Tibial nerve (tissue), 4 donors: ENCODE data around the gene CLCA2. TPM values are rescaled to one million over a fixed set of nuclear protein-coding genes. Genes with fewer than 3 reads are reported as not detected.

Source experiments
- DNase-seq, 2 donors: peaks; one replicate each; pipeline ENCODE4 v3.0.0-alpha.2; 2019; ENCODE audit warnings: low spot score in 2 of 2
- H3K27ac ChIP-seq, 4 donors: fragments of 200-600 bp; sonication (generic) in 3 of 4; one replicate each; pipeline ENCODE4 v1.5.1; 2017 to 2019; ENCODE audit warnings: mild to moderate bottlenecking in 1 of 4
- H3K27me3 ChIP-seq, 2 donors: fragments of 200-600 bp; sonication (generic) in 1 of 2; one replicate each; pipeline versions ENCODE4 v1.5.1 to v1.6.0; 2017 to 2019
- H3K36me3 ChIP-seq, 3 donors: fragments of 200-600 bp; sonication (generic); one replicate each; pipeline ENCODE4 v1.5.1; 2018 to 2019
- H3K4me1 ChIP-seq, 4 donors: fragments of 200-600 bp; sonication (generic) in 3 of 4; one replicate each; pipeline ENCODE4 v1.5.1; 2017 to 2019
- H3K4me3 ChIP-seq, 4 donors: fragments of 200-600 bp; sonication (generic) in 3 of 4; one replicate each; pipeline ENCODE4 v1.5.1; 2017 to 2019; ENCODE audit warnings: mild to moderate bottlenecking in 1 of 4, moderate library complexity in 1 of 4
- H3K9me3 ChIP-seq, 4 donors: fragments of 200-600 bp; sonication (generic) in 3 of 4; one replicate each; pipeline ENCODE4 v1.5.1; 2017 to 2019
- EP300 ChIP-seq, 2 donors: sonication (generic); formaldehyde crosslinking; IDR thresholded peaks; one replicate each; pipeline ENCODE4 v1.6.1; 2017; ENCODE audit warnings: antibody characterized with exemption in 2 of 2, mild to moderate bottlenecking in 1 of 2
- POLR2A ChIP-seq, 2 donors: fragments of 450-650 bp; IDR thresholded peaks; one replicate each; pipeline ENCODE4 v1.6.1; 2017; ENCODE audit warnings: antibody characterized with exemption in 2 of 2, mild to moderate bottlenecking in 2 of 2, moderate library complexity in 2 of 2
- WGBS, 2 donors: methylation state at CpG; one replicate each; pipeline ENCODE4 v1.1.5; 2018; 5-methylcytosine and 5-hydroxymethylcytosine counted together
- total RNA-seq, 4 donors: library from RNA; depleted of rRNA; stranded (reverse); fragments of >200 nt; gene quantifications; one replicate each; pipeline ENCODE4 v1.1.0, GENCODE V29; 2016
- TF ChIP-seq, protein P1 (sequence below), 5 experiments: fragments of 200-600 bp in 3 of 5; fragments of 450-650 bp in 2 of 5; sonication (generic) in 3 of 5; IDR thresholded peaks; one replicate each; pipeline ENCODE4 v1.5.1; 2016 to 2019; ENCODE audit warnings: antibody characterized with exemption in 5 of 5, mild to moderate bottlenecking in 3 of 5, moderate library complexity in 2 of 5

CLCA2 gene
- total RNA-seq, 4 donors from 2014 or later = not detected

DNA sequence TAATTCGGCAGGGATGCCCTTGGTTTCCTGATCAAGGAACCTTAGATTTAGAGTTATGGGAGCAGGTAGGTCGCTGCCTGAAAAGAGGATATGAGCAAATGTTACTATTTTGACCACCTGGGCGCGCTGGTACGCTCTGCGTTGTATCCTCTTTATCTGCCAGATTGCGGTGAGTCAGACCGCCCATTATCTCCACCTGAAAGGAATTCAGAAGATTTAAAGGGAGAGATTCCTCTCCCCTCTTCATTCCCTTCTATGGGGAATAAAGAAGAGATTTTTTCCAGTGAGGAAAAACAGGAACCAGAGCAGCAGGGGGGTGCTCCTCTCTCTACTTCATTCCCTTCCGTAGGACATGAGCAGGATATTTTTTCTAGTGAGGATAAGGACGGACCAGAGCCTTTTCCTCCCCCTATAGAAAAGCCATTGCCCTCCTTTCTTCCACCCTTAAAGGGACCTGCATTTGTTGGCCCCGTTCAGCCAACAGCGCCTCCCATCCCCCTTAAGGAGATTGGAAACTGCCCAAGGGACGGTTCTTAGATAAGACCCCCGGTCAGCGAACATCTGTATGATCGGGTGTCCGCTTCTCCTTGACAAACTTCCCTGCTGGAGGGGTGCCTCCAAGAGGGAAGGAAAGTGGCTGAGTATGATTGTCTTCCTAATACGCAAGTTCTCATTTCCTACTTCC is 78.9 kb downstream of the CLCA2 start:
- Histone ChIP-seq H3K9me3 (no peaks in the 10 kb centered on the region), H3K27me3 (no peaks in the 10 kb centered on the region), H3K4me3 (peak overlapping the region in 2 of 4 donors; percentile 21 to 36), H3K27ac (peak overlapping the region in 1 of 4 donors; percentile 34), H3K36me3 (no peaks in the 10 kb centered on the region), H3K4me1 (no peaks in the 10 kb centered on the region)
- DNase-seq = no peak
- TF ChIP-seq EP300 (IDR thresholded peaks at IDR 0.05) (no peak), POLR2A (IDR thresholded peaks at IDR 0.05) (no peak)
- TF ChIP-seq, protein P1, sequence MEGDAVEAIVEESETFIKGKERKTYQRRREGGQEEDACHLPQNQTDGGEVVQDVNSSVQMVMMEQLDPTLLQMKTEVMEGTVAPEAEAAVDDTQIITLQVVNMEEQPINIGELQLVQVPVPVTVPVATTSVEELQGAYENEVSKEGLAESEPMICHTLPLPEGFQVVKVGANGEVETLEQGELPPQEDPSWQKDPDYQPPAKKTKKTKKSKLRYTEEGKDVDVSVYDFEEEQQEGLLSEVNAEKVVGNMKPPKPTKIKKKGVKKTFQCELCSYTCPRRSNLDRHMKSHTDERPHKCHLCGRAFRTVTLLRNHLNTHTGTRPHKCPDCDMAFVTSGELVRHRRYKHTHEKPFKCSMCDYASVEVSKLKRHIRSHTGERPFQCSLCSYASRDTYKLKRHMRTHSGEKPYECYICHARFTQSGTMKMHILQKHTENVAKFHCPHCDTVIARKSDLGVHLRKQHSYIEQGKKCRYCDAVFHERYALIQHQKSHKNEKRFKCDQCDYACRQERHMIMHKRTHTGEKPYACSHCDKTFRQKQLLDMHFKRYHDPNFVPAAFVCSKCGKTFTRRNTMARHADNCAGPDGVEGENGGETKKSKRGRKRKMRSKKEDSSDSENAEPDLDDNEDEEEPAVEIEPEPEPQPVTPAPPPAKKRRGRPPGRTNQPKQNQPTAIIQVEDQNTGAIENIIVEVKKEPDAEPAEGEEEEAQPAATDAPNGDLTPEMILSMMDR (IDR thresholded peaks at IDR 0.05) = no peak
- 64 to 72% methylated on average over 18 of the region's 18 CpGs for WGBS, 2 donors

DNA sequence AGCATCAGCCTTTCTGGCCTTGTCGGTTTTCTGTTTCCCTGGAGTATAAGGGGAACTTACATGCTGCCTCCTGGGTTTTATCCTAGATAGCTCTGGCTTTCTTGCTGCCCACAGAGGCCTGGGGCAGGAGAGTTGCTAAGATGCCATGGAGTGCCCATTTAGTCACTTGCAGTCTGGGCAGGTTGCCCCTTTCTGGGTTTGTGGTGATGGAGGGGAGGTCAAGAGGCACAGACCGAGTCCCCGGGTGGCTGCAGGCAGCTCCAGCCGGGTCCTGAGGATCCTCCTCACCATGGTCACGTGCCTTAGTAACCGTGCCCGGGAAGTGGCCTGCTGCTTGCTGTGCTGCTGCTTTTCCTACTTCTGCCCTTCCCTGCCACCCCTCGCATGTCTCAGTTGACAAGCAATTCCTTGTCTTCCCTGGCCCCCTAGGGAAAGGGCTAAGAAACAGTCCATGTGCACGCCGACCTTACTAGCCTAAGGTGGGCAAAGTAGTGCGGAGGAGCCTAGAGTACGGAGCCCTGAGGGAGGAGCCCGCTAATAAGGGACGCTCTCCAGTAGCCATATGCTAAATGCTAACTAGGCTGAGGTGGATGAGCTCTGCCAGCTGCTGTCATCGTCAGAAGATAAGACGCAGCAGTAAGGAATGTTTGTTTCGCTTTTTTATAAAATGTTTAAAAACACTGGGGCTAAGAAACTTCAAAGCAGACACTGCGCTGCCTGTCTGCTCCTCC is 79.6 kb downstream of the CLCA2 start:
- Histone ChIP-seq H3K4me1 (no peaks in the 10 kb centered on the region), H3K4me3 (peak overlapping the region in 1 of 4 donors; percentile 10), H3K9me3 (no peaks in the 10 kb centered on the region), H3K27me3 (no peaks in the 10 kb centered on the region), H3K27ac (peak overlapping the region in 1 of 4 donors; percentile 24), H3K36me3 (no peaks in the 10 kb centered on the region)
- DNase-seq = no peak
- TF ChIP-seq EP300 (IDR thresholded peaks at IDR 0.05) (no peak), POLR2A (IDR thresholded peaks at IDR 0.05) (no peak)
- TF ChIP-seq, protein P1 (IDR thresholded peaks at IDR 0.05) = no peak
- WGBS, 2 donors = 43 to 56% methylated on average over 18 of the region's 18 CpGs

GRCh38 chr1:86504137-86504479 is 80.1 kb downstream of the CLCA2 start:
- H3K4me1 ChIP-seq = no peaks in the 10 kb centered on the region
- H3K27ac ChIP-seq = peak overlapping the region in 1 of 4 donors; percentile 24
- H3K27me3 ChIP-seq = no peaks in the 10 kb centered on the region
- TF ChIP-seq EP300 (IDR thresholded peaks at IDR 0.05) (no peak), POLR2A (IDR thresholded peaks at IDR 0.05) (no peak)
- TF ChIP-seq, protein P1 (IDR thresholded peaks at IDR 0.05) = no peak
- H3K4me3 ChIP-seq = peak overlapping the region in 1 of 4 donors; percentile 10
- DNase-seq = no peak
- H3K36me3 ChIP-seq = no peaks in the 10 kb centered on the region
- WGBS, 2 donors = 69 to 70% methylated on average over 9 of the region's 9 CpGs
- H3K9me3 ChIP-seq = no peaks in the 10 kb centered on the region

DNA sequence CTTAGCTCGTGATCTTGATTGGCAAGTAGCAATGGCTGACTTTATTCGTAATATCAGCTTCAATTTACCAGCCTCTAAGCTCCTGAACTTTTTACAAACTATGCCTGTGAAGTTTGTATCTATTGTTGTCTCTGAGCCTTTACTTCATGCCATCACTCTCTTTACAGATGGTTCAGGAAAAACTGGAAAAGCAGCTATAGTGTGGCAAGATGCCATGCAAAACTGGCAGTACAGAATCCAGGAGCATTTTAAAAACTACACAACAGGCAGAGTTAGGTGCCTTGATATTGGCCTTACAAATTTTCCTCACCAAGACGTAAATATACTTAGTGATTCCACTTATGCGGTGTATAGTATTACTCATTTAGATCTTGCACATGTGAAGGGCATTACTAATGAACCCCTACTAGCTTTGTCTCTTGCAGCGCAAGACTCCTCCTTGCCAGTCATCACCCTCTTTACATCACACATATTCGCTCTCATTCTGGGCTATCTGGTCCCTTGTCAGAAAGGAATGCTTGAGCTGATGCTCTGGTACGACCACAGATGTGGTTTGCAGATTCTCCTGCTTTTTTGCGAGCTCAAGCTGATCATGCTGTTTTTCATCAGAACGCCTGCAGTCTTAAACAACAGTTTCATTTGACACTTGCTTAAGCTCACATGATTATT is 81.1 kb downstream of the CLCA2 start:
- H3K4me3 ChIP-seq = no peak overlapping the region
- no peak overlapping the region for H3K27ac ChIP-seq
- H3K27me3 ChIP-seq = no peaks in the 10 kb centered on the region
- TF ChIP-seq EP300 (IDR thresholded peaks at IDR 0.05) = no peak
- TF ChIP-seq POLR2A (IDR thresholded peaks at IDR 0.05) = no peak
- TF ChIP-seq, protein P1 (IDR thresholded peaks at IDR 0.05) = no peak
- H3K36me3 ChIP-seq = no peaks in the 10 kb centered on the region
- DNase-seq = no peak
- no peaks in the 10 kb centered on the region for H3K9me3 ChIP-seq
- 90 to 91% methylated on average over 9 of the region's 9 CpGs for WGBS, 2 donors
- no peaks in the 10 kb centered on the region for H3K4me1 ChIP-seq

- Histone ChIP-seq H3K4me1 (no peaks in the 10 kb centered on the region), H3K27ac (no peak overlapping the region), H3K9me3 (no peaks in the 10 kb centered on the region), H3K27me3 (no peaks in the 10 kb centered on the region), H3K4me3 (no peak overlapping the region), H3K36me3 (no peaks in the 10 kb centered on the region)
- WGBS, 2 donors = 69 to 72% methylated on average over 4 of the region's 4 CpGs
- no peak for DNase-seq
- TF ChIP-seq EP300 (IDR thresholded peaks at IDR 0.05) (no peak), POLR2A (IDR thresholded peaks at IDR 0.05) (no peak)
- TF ChIP-seq, protein P1 (IDR thresholded peaks at IDR 0.05) = no peak
Observed at GRCh38 chr1:86505564-86505902, 81.6 kb downstream of the CLCA2 start.
